SHP77 treated with DMSO at 0.1 percent for 48 hours (cell line): Measurements from ENCODE around the gene HYPK.

Experiments used
- DNase-seq: peaks from one replicate; lab custom pipeline; 2025; lab: John Stamatoyannopoulos, UW

Gene HYPK, protein sequence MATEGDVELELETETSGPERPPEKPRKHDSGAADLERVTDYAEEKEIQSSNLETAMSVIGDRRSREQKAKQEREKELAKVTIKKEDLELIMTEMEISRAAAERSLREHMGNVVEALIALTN

GRCh38 chr15:43800286-43801141, at the start of gene HYPK:
HYPK (plus strand) TSS chr15:43800599; CDS start chr15:43800623, 24 bp downstream.
- DNase-seq: peak; percentile 62

- DNase-seq: no peak
Measured at GRCh38 chr15:43751885-43752284, 48.5 kb upstream of the HYPK start.

- no peak for DNase-seq
Measured at GRCh38 chr15:43762824-43763223, 37.6 kb upstream of the HYPK start.

- no peak for DNase-seq
Measured at GRCh38 chr15:43763819-43764446, 36.5 kb upstream of the HYPK start.

- DNase-seq: peak; percentile 6
Measured at GRCh38 chr15:43769584-43770228, 30.7 kb upstream of the HYPK start.

DNA sequence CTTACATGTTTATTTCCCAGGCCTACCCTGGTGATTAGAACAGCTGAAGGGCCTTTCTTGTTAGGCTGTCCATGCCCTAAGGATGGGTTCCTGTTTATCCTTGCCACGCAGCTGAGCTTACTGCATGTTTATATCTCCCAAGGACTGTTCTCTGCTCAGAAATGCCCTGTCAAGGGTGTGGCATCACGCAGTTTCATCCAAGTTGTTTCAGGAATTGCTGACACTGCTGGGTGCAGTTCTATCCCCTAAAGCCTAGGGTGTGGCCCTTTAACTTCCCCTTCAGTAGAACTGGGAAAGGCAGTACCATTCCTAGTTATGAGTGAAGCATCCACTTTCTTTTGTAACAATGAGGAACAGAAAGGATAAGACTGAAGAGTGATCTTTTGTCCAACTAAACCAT, 28.6 kb upstream of the HYPK start:
- DNase-seq: no peak

DNA sequence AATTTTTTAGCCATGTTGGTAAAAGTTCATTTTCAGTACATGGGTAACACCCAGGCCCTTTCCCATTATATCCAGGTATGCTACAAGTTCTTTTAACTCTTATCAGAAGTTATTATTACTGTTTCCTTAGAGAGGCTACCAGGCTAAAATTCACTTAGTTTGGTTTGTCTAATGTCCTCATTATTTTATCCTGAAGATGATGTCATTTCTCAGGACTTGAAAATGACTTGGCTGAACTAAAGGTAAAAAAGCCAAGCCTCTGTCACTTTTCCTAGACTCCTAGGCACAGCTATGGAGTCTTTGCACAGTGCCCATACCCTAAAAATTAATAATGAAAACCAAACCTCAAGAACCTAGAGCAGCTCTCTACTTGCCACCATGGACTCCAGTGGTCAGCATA, 27.8 kb upstream of the HYPK start:
- no peak for DNase-seq

GRCh38 chr15:43774062-43774461, 26.3 kb upstream of the HYPK start:
- no peak for DNase-seq

DNA sequence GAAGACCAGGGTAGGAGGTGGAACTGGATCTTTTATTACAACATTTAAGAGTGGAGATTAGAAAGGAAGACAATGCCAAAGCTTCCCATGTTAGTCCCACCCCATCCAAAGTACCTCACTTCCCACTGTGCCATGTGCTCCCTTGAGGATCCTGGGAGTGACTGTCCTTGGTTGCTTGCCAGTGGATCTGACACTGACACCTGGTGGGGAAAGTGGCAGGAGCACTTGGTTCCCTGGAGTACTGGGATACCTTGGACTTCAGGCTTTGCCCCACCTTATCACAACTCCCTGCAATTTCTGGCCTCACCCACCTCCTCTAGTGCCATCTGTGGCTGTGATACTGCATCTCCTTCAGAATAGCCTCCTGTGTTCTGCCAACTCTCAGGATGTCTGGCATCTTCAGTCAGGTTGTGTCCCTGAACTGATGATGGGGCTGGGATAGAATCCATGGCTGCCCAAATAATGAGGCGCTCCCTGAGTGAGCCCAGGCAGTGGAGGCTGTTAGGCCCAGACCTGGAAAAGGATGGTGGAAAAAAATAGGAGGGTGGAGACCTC, 24.9 kb upstream of the HYPK start:
- DNase-seq: peak; percentile 40

DNA sequence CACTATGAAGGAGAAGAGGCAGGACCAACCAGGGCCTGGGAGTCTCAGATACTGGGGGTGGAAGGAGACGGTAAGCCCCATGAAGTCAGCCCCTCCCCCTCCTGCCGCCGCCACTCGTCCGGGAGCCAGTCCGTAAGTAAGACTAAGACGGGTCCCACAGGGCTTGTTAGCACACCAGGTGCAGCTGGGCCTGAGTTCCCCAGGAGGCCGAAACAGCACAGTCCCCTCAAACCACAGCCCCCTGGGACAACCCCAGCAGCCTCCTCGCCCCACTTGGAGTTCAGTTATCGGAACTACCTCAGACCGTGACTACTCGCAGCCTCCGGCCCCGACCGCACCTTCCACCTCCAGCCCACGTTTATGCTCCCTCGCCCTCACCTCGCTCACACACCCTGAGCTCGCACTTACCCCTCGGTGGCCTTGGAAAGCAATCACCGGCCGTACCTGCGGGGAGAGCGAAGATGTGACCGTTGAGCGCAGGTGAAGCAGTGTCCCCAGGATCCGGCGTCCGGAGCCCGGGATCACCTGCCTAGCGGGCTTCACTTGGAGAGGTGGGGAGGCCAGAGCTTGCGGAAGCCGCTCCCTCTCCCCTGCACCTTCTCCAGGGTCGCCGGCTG, 24.2 kb upstream of the HYPK start:
- DNase-seq: no peak

DNA sequence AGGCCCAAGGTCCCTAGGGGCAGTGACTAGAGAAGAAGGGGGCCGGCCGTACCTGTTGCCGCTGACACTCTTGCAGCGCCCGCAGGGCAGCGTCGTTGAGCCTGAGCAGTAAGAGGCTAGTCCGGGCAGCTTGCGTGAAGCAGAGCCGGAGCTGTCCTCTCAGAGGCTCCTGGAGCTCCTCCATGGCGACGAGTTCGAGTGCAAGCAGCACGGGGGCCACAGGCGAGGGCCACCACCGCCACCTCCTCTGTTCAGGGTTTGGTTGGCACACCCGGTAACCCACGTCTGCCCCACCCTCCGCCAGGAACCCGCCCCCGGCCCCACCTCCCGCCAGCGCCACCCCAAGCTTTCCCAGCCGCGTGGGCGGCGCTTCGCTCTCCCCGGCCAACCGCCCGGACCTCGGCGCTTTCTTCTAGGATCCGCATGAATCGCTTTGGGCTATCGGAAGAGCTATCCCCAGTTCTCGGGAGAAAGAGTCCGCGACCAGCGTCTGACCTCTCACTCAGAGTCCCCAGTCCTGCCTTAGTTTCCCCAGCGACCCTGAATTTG, 23.6 kb upstream of the HYPK start, which contains the start of gene ELL3:
Gene ELL3 (minus strand): TSS at position 249 of the 549 bp plus-strand sequence. CDS start 65 bp downstream, at position 184.
- DNase-seq: peak; percentile 63

DNA sequence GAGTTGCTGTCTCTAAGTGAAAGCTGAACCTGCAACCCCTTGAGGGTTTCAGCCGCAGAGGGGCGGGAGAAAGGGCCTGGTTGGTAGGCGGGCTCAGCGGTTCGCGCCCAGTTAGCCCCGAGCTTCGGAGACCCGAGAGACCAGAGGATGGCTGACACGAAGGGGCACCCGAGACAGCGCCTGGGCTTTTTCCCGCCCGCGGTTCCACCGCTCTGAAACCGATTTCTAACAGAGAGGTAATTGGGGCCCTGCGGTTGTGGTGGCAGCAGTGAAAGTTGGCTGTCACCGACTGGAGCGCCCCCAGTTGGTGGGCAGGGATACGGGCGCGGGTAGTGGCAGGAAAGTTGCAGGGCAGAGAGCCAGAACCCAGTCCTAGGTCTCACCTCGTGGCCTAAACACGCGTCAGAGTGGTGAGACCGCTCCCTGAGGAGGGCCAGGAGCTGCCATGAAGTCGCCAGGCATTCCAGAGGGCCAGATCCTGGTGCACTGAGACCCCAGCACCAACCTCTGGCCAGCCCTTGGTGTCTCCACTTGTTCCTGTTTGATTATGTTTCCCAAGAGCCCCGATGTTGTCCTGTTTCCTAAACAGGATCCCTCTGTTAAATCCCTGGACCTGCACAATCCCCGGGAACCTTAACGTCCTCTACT, 23.0 kb upstream of the HYPK start:
- peak; percentile 63 for DNase-seq

DNA sequence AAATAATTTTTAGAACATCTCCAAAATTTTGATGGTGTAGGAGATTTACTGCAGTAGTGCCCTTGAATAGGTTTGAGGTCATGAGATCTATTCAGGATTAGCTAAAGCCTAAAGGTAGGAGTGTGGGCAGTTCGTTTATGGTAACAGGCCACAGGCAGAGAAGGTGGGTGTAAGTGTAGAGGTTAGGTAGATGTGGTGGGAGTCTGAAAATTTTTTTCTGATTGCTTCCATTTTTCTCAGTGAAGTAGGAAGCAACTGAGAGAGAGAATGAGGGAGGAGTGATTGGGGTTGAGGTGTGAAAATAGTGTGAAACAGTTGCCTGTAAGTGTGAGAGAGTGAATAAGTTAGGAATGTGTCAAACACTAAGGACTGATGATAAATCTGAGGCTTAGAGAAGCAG, 21.4 kb upstream of the HYPK start:
- DNase-seq: no peak

DNA sequence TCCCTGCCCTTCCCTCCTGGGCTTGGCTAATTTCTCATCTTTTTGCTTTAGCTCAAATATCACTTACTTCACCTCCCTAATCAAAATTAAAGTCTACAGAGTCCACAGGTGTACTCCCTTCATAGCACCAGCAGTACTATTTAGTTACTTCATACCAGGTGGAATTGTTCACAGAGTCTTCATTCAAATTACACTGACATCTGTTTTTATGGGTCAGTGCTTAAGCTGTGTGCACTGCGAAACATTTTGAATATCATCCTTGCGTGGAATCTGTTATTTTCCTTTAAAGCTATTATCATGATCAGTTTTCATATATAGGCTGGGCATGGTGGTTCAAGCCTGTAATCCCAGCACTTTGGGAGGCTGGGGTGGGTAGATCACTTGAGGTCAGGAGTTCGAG, 11.0 kb upstream of the HYPK start:
- no peak for DNase-seq

DNA sequence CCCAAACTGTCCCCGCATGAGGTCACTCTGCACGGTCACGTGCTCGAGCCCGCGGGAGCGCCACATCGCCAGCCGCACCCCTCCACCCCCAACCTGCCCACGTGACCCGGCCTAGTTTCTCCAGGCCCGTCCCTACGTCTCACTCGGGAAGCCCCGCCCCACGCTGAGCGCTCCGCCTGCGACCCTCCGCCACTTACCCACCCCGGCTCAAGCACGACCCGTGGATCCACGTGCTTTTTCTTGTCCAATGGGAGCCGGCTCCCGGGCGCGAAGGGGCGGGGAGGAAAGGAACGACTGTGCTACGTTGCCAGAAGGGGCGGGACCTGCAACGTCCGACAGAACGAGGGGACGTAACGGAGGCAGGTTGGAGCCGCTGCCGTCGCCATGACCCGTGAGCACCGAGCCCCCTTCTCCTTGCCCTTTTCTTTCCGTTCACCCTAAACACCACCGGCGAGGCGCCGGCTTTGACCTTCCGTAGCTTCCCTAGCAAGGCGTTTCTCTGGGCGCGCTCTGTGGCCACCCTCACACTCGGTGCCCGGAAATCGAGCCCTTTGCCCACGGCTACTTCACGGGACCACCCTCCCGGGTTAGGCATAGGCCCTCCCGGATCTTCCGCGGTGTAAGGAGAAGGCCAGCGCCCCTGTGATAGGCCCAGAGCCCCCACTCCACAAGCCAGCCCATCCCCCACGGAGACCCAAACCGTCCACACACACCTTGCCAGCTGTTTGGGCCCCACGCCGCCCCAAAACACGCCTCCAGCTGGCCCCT, 8.2 kb upstream of the HYPK start, which contains the start of gene SERF2:
Gene SERF2 (plus strand): TSS at position 328 of the 768 bp plus-strand sequence. CDS start 57 bp downstream, at position 385.
- peak; percentile 95 for DNase-seq

- no peak for DNase-seq
Measured at GRCh38 chr15:43792761-43793476, 7.5 kb upstream of the HYPK start.

DNA sequence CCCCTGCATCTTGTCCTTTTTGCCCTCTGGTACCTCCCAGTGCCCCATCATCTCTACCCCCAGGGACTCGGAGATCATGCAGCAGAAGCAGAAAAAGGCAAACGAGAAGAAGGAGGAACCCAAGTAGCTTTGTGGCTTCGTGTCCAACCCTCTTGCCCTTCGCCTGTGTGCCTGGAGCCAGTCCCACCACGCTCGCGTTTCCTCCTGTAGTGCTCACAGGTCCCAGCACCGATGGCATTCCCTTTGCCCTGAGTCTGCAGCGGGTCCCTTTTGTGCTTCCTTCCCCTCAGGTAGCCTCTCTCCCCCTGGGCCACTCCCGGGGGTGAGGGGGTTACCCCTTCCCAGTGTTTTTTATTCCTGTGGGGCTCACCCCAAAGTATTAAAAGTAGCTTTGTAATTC, 6.8 kb upstream of the HYPK start:
- DNase-seq: no peak

DNA sequence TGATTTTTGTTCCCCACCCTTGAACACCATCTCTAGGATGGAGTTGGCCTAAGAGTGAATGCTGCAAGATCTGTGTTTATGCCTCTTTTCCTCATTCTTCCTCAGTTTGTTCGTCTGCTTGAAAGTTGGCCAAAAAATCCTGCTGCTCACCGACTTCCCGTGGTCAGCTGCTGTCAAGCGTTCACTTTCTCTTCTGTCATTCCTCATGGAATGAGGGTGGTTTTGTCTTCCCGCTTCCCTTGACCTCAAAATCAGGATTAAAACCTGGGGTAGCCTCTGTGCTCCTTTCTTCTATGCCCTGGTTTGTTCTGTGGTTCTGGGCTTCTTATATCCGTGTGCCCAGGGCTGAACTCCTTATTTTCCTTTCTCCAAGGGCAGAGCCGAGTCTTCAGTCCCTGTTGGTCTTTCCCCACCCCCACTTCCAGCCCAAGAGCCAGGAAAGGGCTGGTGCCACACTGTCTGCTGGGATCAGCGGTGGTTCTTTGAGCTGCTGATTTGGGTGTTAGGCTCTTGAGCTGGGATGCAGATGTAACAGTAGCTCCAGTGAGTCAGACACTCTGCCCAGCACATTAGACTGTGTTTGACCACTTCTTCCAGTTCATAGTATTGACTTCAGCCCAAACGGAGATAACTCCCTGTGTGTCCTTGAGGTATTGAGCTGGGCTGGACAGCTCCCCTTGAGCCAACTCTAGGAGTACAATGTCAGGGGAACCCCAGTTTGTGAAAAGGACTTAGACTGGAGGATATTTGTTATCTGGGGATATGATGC, 5.9 kb upstream of the HYPK start:
- DNase-seq: no peak

DNA sequence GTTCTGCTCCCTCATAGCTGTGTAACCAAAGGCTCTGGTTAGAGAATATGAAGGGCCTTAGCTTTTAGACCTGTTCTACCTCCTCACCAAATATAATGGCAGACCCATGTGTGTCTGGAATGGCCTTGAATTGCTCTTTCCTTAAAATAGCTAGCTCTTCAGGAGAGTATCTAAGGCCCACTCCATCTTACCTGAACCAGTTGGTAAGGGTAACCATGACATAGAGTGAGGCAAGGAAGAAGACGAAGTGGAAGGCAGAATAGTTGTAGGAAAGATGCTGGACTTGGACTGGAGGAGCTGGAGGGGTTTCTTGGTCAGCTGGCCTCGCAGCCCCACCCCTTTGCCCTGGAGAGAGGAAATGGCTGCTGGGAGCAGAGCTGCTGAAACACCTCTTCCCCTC, 5.2 kb upstream of the HYPK start:
- DNase-seq: no peak
